Heart right ventricle (tissue), 16 donors: ENCODE results near the gene CCNB3. TPM values are rescaled to one million over a fixed set of nuclear protein-coding genes. Genes with fewer than 3 reads are reported as not detected.
A peak's percentile ranks its signal among the peaks of the same experiment; 100 is the strongest.

ENCODE experiments used
- ATAC-seq, 8 donors: fragments of 200-7000 bp; cut with Tn5 transposase; one replicate each; pipeline ENCODE4 v1.9.1; 2020; ENCODE audit warnings: mild to moderate bottlenecking in 8 of 8, moderate library complexity in 8 of 8, moderate number of reproducible peaks in 1 of 8
- DNase-seq, 2 donors: peaks; one replicate each; pipeline ENCODE4 v3.0.0-alpha.2; 2020
- H3K27ac ChIP-seq, 10 donors: fragments of 200-600 bp; sonication (generic) in 2 of 10; one replicate each; pipeline versions ENCODE4 v1.5.0 to v1.8.0; 2020 to 2022; ENCODE audit warnings: mild to moderate bottlenecking in 3 of 10
- H3K27me3 ChIP-seq, 7 donors: fragments of 200-600 bp; one replicate each; pipeline ENCODE4 v1.8.0; 2021 to 2022; ENCODE audit warnings: mild to moderate bottlenecking in 2 of 7
- H3K36me3 ChIP-seq, 9 donors: fragments of 200-600 bp; sonication (generic) in 1 of 9; one replicate each; pipeline versions ENCODE4 v1.5.0 to v1.8.0; 2020 to 2022; ENCODE audit warnings: mild to moderate bottlenecking in 2 of 9
- H3K4me1 ChIP-seq, 9 donors: fragments of 200-600 bp; sonication (generic) in 1 of 9; one replicate each; pipeline versions ENCODE4 v1.5.0 to v1.8.0; 2020 to 2022; ENCODE audit warnings: mild to moderate bottlenecking in 4 of 9
- H3K4me3 ChIP-seq, 10 donors: fragments of 200-600 bp; sonication (generic) in 2 of 10; one replicate each; pipeline versions ENCODE4 v1.5.0 to v1.8.0; 2020 to 2022; ENCODE audit warnings: mild to moderate bottlenecking in 7 of 10, moderate library complexity in 2 of 10
- H3K9me3 ChIP-seq, 11 donors: fragments of 200-600 bp in 10 of 11; sonication (generic) in 2 of 11; one replicate each; pipeline versions ENCODE4 v1.5.0 to v1.8.0; 2013 to 2022; ENCODE audit warnings: mild to moderate bottlenecking in 2 of 11, control low read depth in 1 of 11, moderate library complexity in 1 of 11
- WGBS, 2 donors: extraction: QIAGEN DNeasy Blood & Tissue Kit; methylation state at CpG; one replicate each; pipeline ENCODE4 v1.1.7; 2013; ENCODE audit warnings: inconsistent platforms in 1 of 2; 5-methylcytosine and 5-hydroxymethylcytosine counted together
- intact Hi-C, 10 donors: fragments of 100-400 bp; cut with DNase I; formaldehyde crosslinking; loops; one replicate each; pipeline versions ENCODE4 v1.11.1 to v1.14.2; 2022
- polyA plus RNA-seq, 2 donors: library from polyadenylated mRNA; stranded (reverse); fragments of 200-250 nt; gene quantifications; one replicate each; pipeline ENCODE4 v1.2.3, GENCODE V29; 2013
- total RNA-seq, 10 donors: library from RNA; stranded (reverse); fragmentation: NEBNext Ultra II Directional in 3 of 10; extraction: Animal tissue kit (Norgen Biotek cat#: 25700) in 3 of 10; gene quantifications; one replicate each; pipeline versions ENCODE4 v1.2.1 to v1.2.4, GENCODE V29; 2021 to 2023
- TF ChIP-seq, protein P1 (sequence below), 9 donors: fragments of 200-600 bp; sonication (generic) in 2 of 9; IDR thresholded peaks; one replicate each; pipeline versions ENCODE4 v1.5.0 to v1.8.0; 2021 to 2022; ENCODE audit warnings: antibody characterized with exemption in 9 of 9, mild to moderate bottlenecking in 5 of 9, moderate library complexity in 1 of 9
- donor health status: Arrhythmogenic right ventricular cardiomyopathy.
- donor health status: ischemic (EF 13 %, LVEDD 7.1; RV severe dilation, severe dysfunction).
- donor health status: healthy with polysubstance abuse.
- donor health status: DM: no; HTN: yes; CAD: no.
- donor health status: DM: no; HTN: no; CAD: no.
- donor health status: ischemic (EF 25% LVEDD 6.9; RV normal size, moderate dysfunction).
- donor health status: ischemic (EF 25% LVEDD 5.7; RV mildly dilated, moderate dysfunction).
- donor health status: healthy.
- donor health status: DM: yes; HTN: yes; CAD: no.
- donor health status: Ischemic cardiomyopathy.
- donor health status: ischemic (EF 35%, LVEDD 5.7; RV mildly dilated, moderate dysfunction).
- donor health status: nonischemic (EF 11% LVEDD 7.7; RV severe dilation, severe dysfunction).
- donor health status: DM: yes; HTN: yes; CAD: no.
- donor health status: PGD.
- donor health status: ischemic (EF 29% LVEDD 5.4; RV normal size, mild dysfunction).
- donor health status: nonischemic (EF 23%, LVEDD 6.1; RV moderate dilation, normal function).

Gene CCNB3
- total and polyA plus RNA-seq, 12 donors, result 0.06 to 0.42 (median 0.15) TPM; not detected in 3

DNA sequence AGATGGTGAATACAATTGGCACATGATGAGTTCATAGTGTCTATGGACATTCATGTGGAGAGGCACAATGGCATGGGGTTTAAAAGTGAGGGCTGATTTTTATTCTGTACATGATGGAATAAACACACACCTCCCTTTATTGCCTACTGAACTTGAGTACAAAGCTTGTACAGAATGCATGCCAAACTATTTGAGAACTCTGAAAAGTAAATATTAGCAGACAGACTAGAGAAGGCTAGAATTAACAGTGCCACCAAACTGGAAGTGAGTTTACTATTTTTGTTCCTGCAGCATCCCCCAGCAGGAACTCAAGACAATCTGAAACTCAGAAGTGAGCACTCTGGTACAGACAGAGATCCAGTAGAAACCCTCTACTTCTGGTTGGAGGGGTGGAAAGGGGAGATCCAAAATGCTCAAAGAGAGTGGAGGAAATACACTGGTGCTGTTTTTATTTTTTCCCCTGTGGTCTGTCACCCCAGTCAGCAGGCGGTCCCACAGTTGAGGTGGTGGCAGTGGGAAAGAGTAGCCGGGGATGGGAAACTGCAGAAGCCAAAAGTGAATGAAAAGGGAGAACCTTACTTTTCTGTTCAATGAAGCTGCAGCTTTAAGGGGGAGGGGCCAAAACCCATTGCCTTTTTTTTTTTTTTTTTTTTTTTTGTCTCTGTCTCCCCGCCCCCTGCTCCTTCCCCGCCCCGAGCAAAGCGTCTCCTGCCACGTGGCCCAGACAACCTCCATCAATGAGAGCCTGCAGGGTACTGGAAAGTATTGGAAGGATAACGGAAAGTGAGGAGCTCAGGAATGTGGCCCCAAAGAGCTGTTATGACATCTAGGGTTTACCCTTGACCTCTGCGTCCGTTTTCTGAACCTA is 24.3 kb upstream of the CCNB3 start:
- H3K27ac ChIP-seq, result no peak overlapping the region
- no peak overlapping the region for H3K4me3 ChIP-seq
- no peaks in the 10 kb centered on the region for H3K36me3 ChIP-seq
- 52 to 54% methylated on average over 10 of the region's 10 CpGs for WGBS, 2 donors
- no peaks in the 10 kb centered on the region for H3K4me1 ChIP-seq
- DNase-seq (no peak), ATAC-seq (no peak)
- intact Hi-C loops, result no loop called here
- TF ChIP-seq, protein P1, sequence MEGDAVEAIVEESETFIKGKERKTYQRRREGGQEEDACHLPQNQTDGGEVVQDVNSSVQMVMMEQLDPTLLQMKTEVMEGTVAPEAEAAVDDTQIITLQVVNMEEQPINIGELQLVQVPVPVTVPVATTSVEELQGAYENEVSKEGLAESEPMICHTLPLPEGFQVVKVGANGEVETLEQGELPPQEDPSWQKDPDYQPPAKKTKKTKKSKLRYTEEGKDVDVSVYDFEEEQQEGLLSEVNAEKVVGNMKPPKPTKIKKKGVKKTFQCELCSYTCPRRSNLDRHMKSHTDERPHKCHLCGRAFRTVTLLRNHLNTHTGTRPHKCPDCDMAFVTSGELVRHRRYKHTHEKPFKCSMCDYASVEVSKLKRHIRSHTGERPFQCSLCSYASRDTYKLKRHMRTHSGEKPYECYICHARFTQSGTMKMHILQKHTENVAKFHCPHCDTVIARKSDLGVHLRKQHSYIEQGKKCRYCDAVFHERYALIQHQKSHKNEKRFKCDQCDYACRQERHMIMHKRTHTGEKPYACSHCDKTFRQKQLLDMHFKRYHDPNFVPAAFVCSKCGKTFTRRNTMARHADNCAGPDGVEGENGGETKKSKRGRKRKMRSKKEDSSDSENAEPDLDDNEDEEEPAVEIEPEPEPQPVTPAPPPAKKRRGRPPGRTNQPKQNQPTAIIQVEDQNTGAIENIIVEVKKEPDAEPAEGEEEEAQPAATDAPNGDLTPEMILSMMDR (IDR thresholded peaks at IDR 0.05), result no peak
- H3K27me3 ChIP-seq, result peaks cover 0 to 27% (median 0%) of the 10 kb centered on the region in 7 donors
- no peaks in the 10 kb centered on the region for H3K9me3 ChIP-seq

DNA sequence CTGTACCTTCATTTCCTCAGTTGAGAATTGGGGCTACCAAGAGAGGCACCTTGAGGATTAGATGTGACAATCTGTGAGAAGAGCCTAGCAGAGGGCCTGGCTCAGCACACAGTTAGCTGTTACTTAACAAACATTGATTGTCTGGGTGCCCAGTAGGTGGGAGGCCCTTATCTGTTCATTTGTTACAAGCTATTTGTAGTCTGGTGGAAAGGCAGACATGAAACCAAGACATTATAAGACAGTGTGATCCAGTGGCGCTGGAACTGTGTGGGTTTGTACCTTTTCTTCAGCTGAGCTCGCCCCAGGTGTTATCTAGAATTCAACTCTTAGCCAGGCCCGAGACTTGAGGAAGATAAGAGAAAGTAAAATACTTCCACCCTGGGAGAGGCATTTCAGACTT is 20.7 kb upstream of the CCNB3 start:
- ATAC-seq, result no peak
- Histone ChIP-seq H3K4me3 (no peak overlapping the region), H3K27ac (no peak overlapping the region), H3K4me1 (no peaks in the 10 kb centered on the region), H3K36me3 (no peaks in the 10 kb centered on the region), H3K9me3 (no peaks in the 10 kb centered on the region), H3K27me3 (peaks cover 0 to 40% (median 0%) of the 10 kb centered on the region in 7 donors)
- intact Hi-C loops, result no loop called here
- WGBS, 2 donors, result 72 to 81% methylated on average over 3 of the region's 3 CpGs
- no peak for DNase-seq
- TF ChIP-seq, protein P1 (IDR thresholded peaks at IDR 0.05), result no peak

DNA sequence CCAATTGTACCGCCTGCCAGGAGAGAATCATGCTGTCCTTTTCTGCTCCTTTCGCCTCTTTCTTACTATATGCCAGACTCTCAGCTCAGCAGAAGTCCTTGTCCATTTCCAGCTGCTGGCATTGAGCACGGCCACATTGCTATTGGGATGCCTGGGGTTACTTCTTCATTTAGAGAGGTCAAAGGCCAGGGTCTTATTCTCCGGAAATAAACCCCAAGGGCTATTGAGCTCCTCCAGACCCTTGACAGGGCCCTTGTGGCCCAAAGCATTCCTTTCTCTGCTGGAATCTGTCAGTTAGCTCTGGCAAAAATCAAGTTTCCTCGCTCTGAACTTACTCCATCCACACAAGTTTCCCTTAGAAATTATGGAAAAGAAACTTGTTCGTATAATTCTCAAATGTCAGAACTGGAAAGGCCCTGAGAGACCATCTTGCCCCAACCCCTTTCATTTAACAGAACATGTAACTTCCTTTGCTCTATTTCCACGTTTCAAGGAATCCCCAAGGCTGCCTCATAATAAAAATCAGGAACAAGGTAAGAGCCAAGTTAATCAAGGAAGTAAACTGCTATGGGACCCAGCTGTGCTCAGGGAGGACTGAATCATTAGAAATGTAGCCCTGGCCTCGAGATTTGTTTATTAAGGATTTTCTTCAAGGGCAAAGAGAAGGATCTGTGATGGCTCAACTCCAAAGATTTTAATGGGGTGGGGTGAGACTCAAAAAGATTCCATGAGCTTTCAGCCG is 15.5 kb upstream of the CCNB3 start:
- ATAC-seq (no peak), DNase-seq (no peak)
- H3K4me3 ChIP-seq, result no peak overlapping the region
- H3K9me3 ChIP-seq, result no peaks in the 10 kb centered on the region
- WGBS, 2 donors, result 47 to 48% methylated on average over 9 of the region's 9 CpGs
- intact Hi-C loops, result no loop called here
- no peaks in the 10 kb centered on the region for H3K4me1 ChIP-seq
- TF ChIP-seq, protein P1 (IDR thresholded peaks at IDR 0.05), result no peak
- peaks cover 0 to 52% (median 0%) of the 10 kb centered on the region in 7 donors for H3K27me3 ChIP-seq
- H3K36me3 ChIP-seq, result no peaks in the 10 kb centered on the region
- H3K27ac ChIP-seq, result peak overlapping the region in 4 of 10 donors; percentile 7 to 22 (median 16)

DNA sequence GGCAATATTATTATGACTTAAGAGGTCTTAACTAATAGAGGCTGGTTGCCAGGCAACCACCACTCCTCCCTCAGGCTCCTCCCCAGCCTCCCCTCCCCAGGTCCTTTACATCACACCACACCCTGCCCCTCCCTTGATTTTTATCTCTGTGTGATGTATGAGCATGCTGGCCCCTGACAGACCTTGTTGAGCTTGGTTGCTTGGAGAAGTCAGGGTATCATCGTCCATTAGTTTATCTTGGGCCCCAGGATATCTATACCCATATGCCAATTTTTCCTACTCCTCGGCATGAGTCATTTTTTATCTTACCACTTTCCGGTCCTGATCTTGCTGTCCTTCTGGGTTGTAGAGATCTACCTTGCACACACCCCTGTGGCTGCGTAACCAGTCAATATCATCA is 6.2 kb upstream of the CCNB3 start:
- H3K36me3 ChIP-seq, result no peaks in the 10 kb centered on the region
- TF ChIP-seq, protein P1 (IDR thresholded peaks at IDR 0.05), result no peak
- H3K4me1 ChIP-seq, result no peaks in the 10 kb centered on the region
- H3K27ac ChIP-seq, result no peak overlapping the region
- intact Hi-C loops, result no loop called here
- H3K4me3 ChIP-seq, result no peak overlapping the region
- H3K27me3 ChIP-seq, result peaks cover 0 to 42% (median 0%) of the 10 kb centered on the region in 7 donors
- no peaks in the 10 kb centered on the region for H3K9me3 ChIP-seq
- 74 to 75% methylated on average over 4 of the region's 4 CpGs for WGBS, 2 donors
- ATAC-seq (no peak), DNase-seq (no peak)
